SK-N-SH (cell line): ENCODE data around the gene PIP4K2A. TPM values are rescaled to one million over a fixed set of nuclear protein-coding genes. Genes with fewer than 3 reads are reported as not detected.
A peak's percentile ranks its signal among the peaks of the same experiment; 100 is the strongest.

ENCODE experiments used
- CTCF ChIA-PET: fragments of 300-600, 350-600 bp; formaldehyde crosslinking; extraction: SDS; loops from one replicate; lab custom pipeline; 2021; lab: Yijun Ruan, JAX
- POLR2A ChIA-PET: fragments of 350-600 bp; sonication (Branson Sonifier 250); formaldehyde crosslinking; extraction: SDS; loops from one replicate; lab custom pipeline; 2020; ENCODE audit warnings: antibody characterized with exemption, inconsistent platforms; lab: Yijun Ruan, JAX
- DNase-seq: peaks from one replicate; pipeline ENCODE4 v3.0.0; 2012
- H2AFZ ChIP-seq: fragments of 200-600 bp; sonication (generic); 2 replicates; pipeline ENCODE4 v1.8.1; 2016; ENCODE audit warnings: antibody characterized with exemption, mild to moderate bottlenecking, low read depth
- H3F3A ChIP-seq: fragments of 200-600 bp; sonication (generic); replicated peaks from 2 replicates; pipeline ENCODE3; 2016; ENCODE audit warnings: antibody characterized with exemption, mild to moderate bottlenecking; ENCODE audit not compliant: insufficient read depth
- H3K27ac ChIP-seq, 2 experiments: fragments of 200-500 bp in 1 of 2; fragments of 200-600 bp in 1 of 2; sonication (Bioruptor generic) in 1 of 2; sonication (generic), shearing (Covaris generic) in 1 of 2; 2 replicates each; pipeline versions ENCODE4 v1.5.1 to v1.6.1; 2014 to 2016; ENCODE audit warnings: low read depth in 2 of 2, inconsistent platforms in 1 of 2, low read length in 1 of 2, mild to moderate bottlenecking in 1 of 2, mixed read lengths in 1 of 2
- H3K27me3 ChIP-seq: fragments of 200-600 bp; sonication (generic), shearing (Covaris generic); 2 replicates; pipeline ENCODE4 v1.6.1; 2016; ENCODE audit warnings: mixed run types; ENCODE audit not compliant: insufficient read depth
- H3K36me3 ChIP-seq, 2 experiments: fragments of 200-500 bp in 1 of 2; fragments of 200-600 bp in 1 of 2; sonication (Bioruptor generic) in 1 of 2; sonication (generic) in 1 of 2; replicated peaks in 1 of 2; 2 replicates each; pipeline versions ENCODE3 to v1.5.1; 2014 to 2016; ENCODE audit warnings: low read length in 1 of 2, mild to moderate bottlenecking in 1 of 2; ENCODE audit not compliant: insufficient read depth in 2 of 2, control insufficient read depth in 1 of 2
- H3K4me1 ChIP-seq, 2 experiments: fragments of 200-500 bp in 1 of 2; fragments of 200-600 bp in 1 of 2; sonication (Bioruptor generic) in 1 of 2; sonication (generic), shearing (Covaris generic) in 1 of 2; 2 replicates each; pipeline versions ENCODE4 v1.5.1 to v1.6.1; 2014 to 2016; ENCODE audit warnings: low read depth in 1 of 2, low read length in 1 of 2, mixed run types in 1 of 2; ENCODE audit not compliant: insufficient read depth in 2 of 2, control insufficient read depth in 1 of 2
- H3K4me2 ChIP-seq: fragments of 200-600 bp; sonication (generic), shearing (Covaris generic); 2 replicates; pipeline ENCODE4 v1.6.1; 2017; ENCODE audit warnings: mixed run types
- H3K4me3 ChIP-seq, 2 experiments: fragments of 200-500 bp in 1 of 2; fragments of 200-600 bp in 1 of 2; sonication (Bioruptor generic) in 1 of 2; sonication (generic), shearing (Covaris generic) in 1 of 2; 2 replicates each; pipeline versions ENCODE4 v1.5.1 to v1.8.1; 2014 to 2016; ENCODE audit warnings: low read depth in 2 of 2, inconsistent platforms in 1 of 2, low read length in 1 of 2, mild to moderate bottlenecking in 1 of 2, mixed read lengths in 1 of 2, moderate library complexity in 1 of 2
- H3K79me2 ChIP-seq: fragments of 200-600 bp; sonication (generic); 2 replicates; pipeline ENCODE4 v1.8.1; 2017; ENCODE audit warnings: mild to moderate bottlenecking; ENCODE audit not compliant: insufficient read depth
- H3K9ac ChIP-seq: fragments of 200-600 bp; sonication (generic); 2 replicates; pipeline ENCODE4 v1.6.1; 2017; ENCODE audit warnings: mixed run types
- H3K9me2 ChIP-seq: fragments of 200-600 bp; sonication (generic); 2 replicates; pipeline ENCODE4 v1.6.1; 2017; ENCODE audit warnings: mixed run types
- H3K9me3 ChIP-seq: fragments of 200-600 bp; sonication (generic); 2 replicates; pipeline ENCODE4 v1.6.1; 2017; ENCODE audit warnings: mixed run types, mild to moderate bottlenecking, moderate library complexity
- H4K20me1 ChIP-seq: fragments of 200-600 bp; sonication (generic); 2 replicates; pipeline ENCODE4 v1.6.1; 2017; ENCODE audit warnings: mild to moderate bottlenecking, mixed run types; ENCODE audit not compliant: insufficient read depth
- EP300 ChIP-seq, 2 experiments: IDR thresholded peaks; 2 replicates each; pipeline versions ENCODE4 v1.4.0 to v1.6.1; 2012; ENCODE audit warnings: borderline replicate concordance in 1 of 2, low read depth in 1 of 2, low read length in 1 of 2
- FOSL2 ChIP-seq: IDR thresholded peaks from 2 replicates; pipeline ENCODE4 v1.4.0; 2012; ENCODE audit warnings: low read depth, mild to moderate bottlenecking, moderate library complexity, borderline replicate concordance
- FOXJ3 ChIP-seq: sonication (generic); formaldehyde crosslinking; IDR thresholded peaks from 2 replicates; pipeline ENCODE4 v1.5.1; 2020; ENCODE audit warnings: mild to moderate bottlenecking, missing genetic modification reagents
- GABPA ChIP-seq: IDR thresholded peaks from 2 replicates; pipeline ENCODE4 v1.4.0; 2012; ENCODE audit warnings: low read depth, mild to moderate bottlenecking
- MXI1 ChIP-seq: IDR thresholded peaks from 2 replicates; pipeline ENCODE4 v1.6.1; 2012; ENCODE audit warnings: mild to moderate bottlenecking, low read depth, low read length, improper control_type of control experiment
- NRF1 ChIP-seq: IDR thresholded peaks from 2 replicates; pipeline ENCODE4 v1.6.1; 2012; ENCODE audit warnings: low read depth, mild to moderate bottlenecking, low read length
- PBX3 ChIP-seq: IDR thresholded peaks from 2 replicates; pipeline ENCODE4; 2012
- RAD21 ChIP-seq: IDR thresholded peaks from 2 replicates; pipeline ENCODE4 v1.6.1; 2012; ENCODE audit warnings: mild to moderate bottlenecking, low read length
- RXRA ChIP-seq: IDR thresholded peaks from 2 replicates; pipeline ENCODE4 v1.4.0; 2012; ENCODE audit warnings: low read depth, mild to moderate bottlenecking, borderline replicate concordance
- SIN3A ChIP-seq: IDR thresholded peaks from 2 replicates; pipeline ENCODE4 v1.6.1; 2012; ENCODE audit warnings: low read depth, mild to moderate bottlenecking, low read length, moderate library complexity, borderline replicate concordance
- SMC3 ChIP-seq: IDR thresholded peaks from 2 replicates; pipeline ENCODE4 v1.6.1; 2012; ENCODE audit warnings: low read depth, low read length, improper control_type of control experiment
- TAF1 ChIP-seq: IDR thresholded peaks from 2 replicates; pipeline ENCODE4 v1.6.1; 2012; ENCODE audit warnings: low read depth, mild to moderate bottlenecking, low read length, moderate library complexity, borderline replicate concordance
- TCF12 ChIP-seq: IDR thresholded peaks from 2 replicates; pipeline ENCODE4 v1.4.0; 2012
- TEAD4 ChIP-seq: IDR thresholded peaks from 2 replicates; pipeline ENCODE4 v1.4.0; 2012; ENCODE audit warnings: mild to moderate bottlenecking, borderline replicate concordance; ENCODE audit not compliant: insufficient read depth
- USF2 ChIP-seq: fragments of 150-350 bp; IDR thresholded peaks from 2 replicates; pipeline ENCODE4 v1.6.1; 2017; ENCODE audit warnings: antibody characterized with exemption, low read length, low read depth, borderline replicate concordance
- WGBS: methylation state at CpG from one replicate; pipeline ENCODE4 v1.1.6; 2017; ENCODE audit warnings: low lambda C conversion rate; 5-methylcytosine and 5-hydroxymethylcytosine counted together
- polyA plus RNA-seq, 3 experiments: library from polyadenylated mRNA; depleted of rRNA; stranded (reverse); fragments of >200 nt; gene quantifications; 2 replicates each; pipeline ENCODE4 v1.2.3, GENCODE V29; 2012
- TF ChIP-seq, protein P1 (sequence below): fragments of 200-600 bp; sonication (generic); IDR thresholded peaks from 2 replicates; pipeline ENCODE4 v1.6.1; 2017; ENCODE audit warnings: antibody characterized with exemption, mild to moderate bottlenecking, moderate library complexity

PIP4K2A gene
- polyA plus RNA-seq, 1 of the 3 experiments (the other 2 are of a cell fraction): 10.8 TPM

DNA sequence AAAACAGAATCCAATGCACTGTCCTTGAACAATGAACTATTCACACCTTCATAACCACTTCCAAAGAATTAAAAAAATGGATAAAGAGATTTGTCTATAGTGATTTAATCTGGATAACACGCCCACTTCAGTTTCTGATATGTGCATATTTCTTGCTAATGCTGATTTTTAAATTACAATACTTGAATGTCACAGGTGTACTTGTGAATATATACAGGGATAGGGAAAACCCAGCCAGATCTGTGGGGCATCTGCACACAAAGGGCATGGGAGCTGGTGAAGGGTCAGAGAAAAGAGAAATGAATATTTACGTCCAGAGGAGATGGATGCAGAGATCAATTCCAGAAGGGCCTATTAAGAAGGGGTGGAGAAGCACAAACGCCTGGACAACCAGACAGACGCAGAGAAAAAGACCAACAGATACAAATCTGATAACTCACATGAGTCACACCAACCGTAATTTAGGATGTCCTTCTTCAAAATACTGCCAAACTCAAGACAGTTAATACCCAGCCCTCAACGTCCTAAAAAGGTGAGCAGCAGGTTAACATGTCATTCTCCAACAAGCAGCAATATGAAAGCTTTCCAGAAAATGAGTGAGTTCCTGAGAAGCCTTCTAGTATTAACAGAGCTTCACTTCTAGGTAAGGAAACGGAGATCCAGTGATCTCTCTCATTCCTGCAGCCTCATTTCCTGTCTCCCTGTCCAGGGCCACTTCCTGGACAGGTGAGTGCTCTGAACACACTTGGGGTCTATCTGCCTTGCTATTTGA lies 41.9 kb downstream of the PIP4K2A start:
- no peak for DNase-seq
- Histone ChIP-seq H3K27me3 (no peaks in the 10 kb centered on the region), H2AFZ (no peak overlapping the region), H3F3A (no peaks in the 10 kb centered on the region), H3K79me2 (peaks cover 74% of the 10 kb centered on the region), H3K4me2 (0 out of 2 replicates have a peak overlapping the region, but pooled peaks have one; percentile 8), H3K36me3 (no peaks in the 10 kb centered on the region), H4K20me1 (peaks cover 36% of the 10 kb centered on the region), H3K27ac (no peak overlapping the region), H3K9ac (no peak overlapping the region), H3K4me3 (no peak overlapping the region), H3K9me3 (no peaks in the 10 kb centered on the region), H3K4me1 (peaks cover 13 to 19% of the 10 kb centered on the region in 2 experiments), H3K9me2 (no peaks in the 10 kb centered on the region)
- no peak for TF ChIP-seq TAF1
- TF ChIP-seq EP300 (IDR thresholded peaks at IDR 0.05; ENCODE audit: borderline replicate concordance in 1 of 2, low read depth in 1 of 2, low read length in 1 of 2): peak in 1 of 2 experiments; percentile 17; a peak in 1 of 4 replicates
- peak; percentile 32; the same call in 1 of the 2 replicates for TF ChIP-seq FOSL2
- WGBS: 42% methylated on average over 7 of the region's 7 CpGs
- POLR2A ChIA-PET: no interaction called here
- CTCF ChIA-PET: no interaction called here

DNA sequence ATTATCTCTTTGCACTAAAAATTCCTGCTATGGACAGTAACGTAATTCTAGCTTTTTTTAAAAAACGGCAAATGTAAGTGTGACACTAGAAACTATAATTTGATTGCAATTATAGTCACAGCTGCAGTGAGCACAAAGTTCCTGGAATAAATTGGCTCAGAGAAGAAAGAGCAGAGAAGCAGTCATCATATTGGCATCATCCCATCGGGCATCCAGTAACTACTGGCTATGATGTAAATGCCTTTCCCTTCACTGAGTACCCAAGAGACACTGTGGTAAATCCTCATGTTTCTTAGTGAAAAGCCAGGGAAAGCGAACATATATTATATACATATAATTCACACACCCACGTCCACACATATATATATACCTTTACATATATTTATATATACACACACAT lies 43.6 kb downstream of the PIP4K2A start:
- H3K4me2 ChIP-seq: no peak overlapping the region
- ChIA-PET CTCF (interaction anchor here (0.9 kb wide), 1 partner anchor 9 kb away, joined by 3 read pairs; no protein-coding TSS in a partner anchor), POLR2A (no interaction called here)
- H3K9me3 ChIP-seq: no peaks in the 10 kb centered on the region
- no peak overlapping the region for H2AFZ ChIP-seq
- peaks cover 43% of the 10 kb centered on the region for H4K20me1 ChIP-seq
- no peaks in the 10 kb centered on the region for H3K36me3 ChIP-seq
- H3K9ac ChIP-seq: no peak overlapping the region
- DNase-seq: no peak
- no peaks in the 10 kb centered on the region for H3F3A ChIP-seq
- no peak overlapping the region for H3K27ac ChIP-seq
- H3K4me3 ChIP-seq: no peak overlapping the region
- H3K9me2 ChIP-seq: no peaks in the 10 kb centered on the region
- peaks cover 13 to 19% of the 10 kb centered on the region in 2 experiments for H3K4me1 ChIP-seq
- peaks cover 83% of the 10 kb centered on the region for H3K79me2 ChIP-seq
- TF ChIP-seq TEAD4: no peak
- no peak for TF ChIP-seq RAD21
- TF ChIP-seq RXRA: no peak
- no peak for TF ChIP-seq USF2
- TF ChIP-seq GABPA: no peak
- TF ChIP-seq TCF12: no peak
- no peak for TF ChIP-seq FOXJ3 (CRISPR knock-in tag)
- no peak for TF ChIP-seq EP300 (IDR thresholded peaks at IDR 0.05; ENCODE audit: borderline replicate concordance in 1 of 2, low read depth in 1 of 2, low read length in 1 of 2)
- TF ChIP-seq, protein P1, sequence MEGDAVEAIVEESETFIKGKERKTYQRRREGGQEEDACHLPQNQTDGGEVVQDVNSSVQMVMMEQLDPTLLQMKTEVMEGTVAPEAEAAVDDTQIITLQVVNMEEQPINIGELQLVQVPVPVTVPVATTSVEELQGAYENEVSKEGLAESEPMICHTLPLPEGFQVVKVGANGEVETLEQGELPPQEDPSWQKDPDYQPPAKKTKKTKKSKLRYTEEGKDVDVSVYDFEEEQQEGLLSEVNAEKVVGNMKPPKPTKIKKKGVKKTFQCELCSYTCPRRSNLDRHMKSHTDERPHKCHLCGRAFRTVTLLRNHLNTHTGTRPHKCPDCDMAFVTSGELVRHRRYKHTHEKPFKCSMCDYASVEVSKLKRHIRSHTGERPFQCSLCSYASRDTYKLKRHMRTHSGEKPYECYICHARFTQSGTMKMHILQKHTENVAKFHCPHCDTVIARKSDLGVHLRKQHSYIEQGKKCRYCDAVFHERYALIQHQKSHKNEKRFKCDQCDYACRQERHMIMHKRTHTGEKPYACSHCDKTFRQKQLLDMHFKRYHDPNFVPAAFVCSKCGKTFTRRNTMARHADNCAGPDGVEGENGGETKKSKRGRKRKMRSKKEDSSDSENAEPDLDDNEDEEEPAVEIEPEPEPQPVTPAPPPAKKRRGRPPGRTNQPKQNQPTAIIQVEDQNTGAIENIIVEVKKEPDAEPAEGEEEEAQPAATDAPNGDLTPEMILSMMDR: no peak
- no peak for TF ChIP-seq SIN3A
- TF ChIP-seq NRF1: no peak
- TF ChIP-seq SMC3: no peak
- no peak for TF ChIP-seq MXI1
- TF ChIP-seq PBX3: no peak
- no peaks in the 10 kb centered on the region for H3K27me3 ChIP-seq
- WGBS: 84% methylated on average over 5 of the region's 5 CpGs
